HG02678 (cell line): ENCODE results near the gene APBB3.
A peak's percentile ranks its signal among the peaks of the same experiment; 100 is the strongest.

Source experiments
- ATAC-seq: cut with Tn5 transposase; IDR thresholded peaks from one replicate; pipeline ENCODE4 v1.9.1; 2021; ENCODE audit warnings: mild to moderate bottlenecking, moderate library complexity; ENCODE audit not compliant: unreplicated experiment

The APBB3 gene

GRCh38 chr5:140555747-140556312 is 8.6 kb downstream of the APBB3 start:
- no peak for ATAC-seq

DNA sequence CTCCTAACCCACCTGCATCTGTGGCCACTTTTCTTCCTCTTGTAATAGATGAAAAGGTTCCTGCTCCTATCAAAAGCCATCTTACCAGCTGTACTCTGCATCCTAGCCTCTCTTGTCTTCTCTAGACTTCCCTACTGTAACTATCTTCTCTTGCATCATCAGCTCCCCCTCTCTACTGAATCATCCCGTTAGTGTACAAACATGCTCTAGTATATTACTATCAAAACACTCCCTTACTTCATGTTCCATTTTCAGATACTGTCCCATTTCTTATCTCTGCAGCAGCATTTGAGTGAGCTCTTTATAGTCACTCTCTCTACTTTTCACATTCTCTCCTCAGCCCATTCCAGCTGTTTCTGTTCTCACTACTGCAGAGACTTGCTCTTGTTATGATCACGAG is 9.9 kb downstream of the APBB3 start:
- ATAC-seq: no peak

DNA sequence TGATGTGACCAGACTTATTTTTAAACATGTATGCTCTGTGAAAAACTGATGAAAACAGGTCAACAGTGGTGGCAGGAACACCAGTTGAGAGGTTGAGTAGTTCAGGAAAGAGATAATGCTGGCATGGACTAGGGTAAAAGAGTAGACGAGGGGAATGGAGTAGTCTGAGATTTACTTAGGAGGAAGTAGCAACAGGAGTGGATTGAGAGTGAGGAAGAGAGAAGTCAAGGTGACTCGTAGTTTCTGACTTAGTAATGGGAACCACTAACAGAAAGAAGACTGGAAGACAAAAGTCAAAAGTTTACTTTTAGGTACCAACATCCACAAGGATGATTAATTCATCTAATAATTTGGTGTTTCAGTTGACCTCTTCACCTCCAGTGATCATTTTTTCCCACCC is 10.7 kb downstream of the APBB3 start:
- no peak for ATAC-seq

- ATAC-seq: no peak
Observed at GRCh38 chr5:140551872-140552271, 12.5 kb downstream of the APBB3 start.

DNA sequence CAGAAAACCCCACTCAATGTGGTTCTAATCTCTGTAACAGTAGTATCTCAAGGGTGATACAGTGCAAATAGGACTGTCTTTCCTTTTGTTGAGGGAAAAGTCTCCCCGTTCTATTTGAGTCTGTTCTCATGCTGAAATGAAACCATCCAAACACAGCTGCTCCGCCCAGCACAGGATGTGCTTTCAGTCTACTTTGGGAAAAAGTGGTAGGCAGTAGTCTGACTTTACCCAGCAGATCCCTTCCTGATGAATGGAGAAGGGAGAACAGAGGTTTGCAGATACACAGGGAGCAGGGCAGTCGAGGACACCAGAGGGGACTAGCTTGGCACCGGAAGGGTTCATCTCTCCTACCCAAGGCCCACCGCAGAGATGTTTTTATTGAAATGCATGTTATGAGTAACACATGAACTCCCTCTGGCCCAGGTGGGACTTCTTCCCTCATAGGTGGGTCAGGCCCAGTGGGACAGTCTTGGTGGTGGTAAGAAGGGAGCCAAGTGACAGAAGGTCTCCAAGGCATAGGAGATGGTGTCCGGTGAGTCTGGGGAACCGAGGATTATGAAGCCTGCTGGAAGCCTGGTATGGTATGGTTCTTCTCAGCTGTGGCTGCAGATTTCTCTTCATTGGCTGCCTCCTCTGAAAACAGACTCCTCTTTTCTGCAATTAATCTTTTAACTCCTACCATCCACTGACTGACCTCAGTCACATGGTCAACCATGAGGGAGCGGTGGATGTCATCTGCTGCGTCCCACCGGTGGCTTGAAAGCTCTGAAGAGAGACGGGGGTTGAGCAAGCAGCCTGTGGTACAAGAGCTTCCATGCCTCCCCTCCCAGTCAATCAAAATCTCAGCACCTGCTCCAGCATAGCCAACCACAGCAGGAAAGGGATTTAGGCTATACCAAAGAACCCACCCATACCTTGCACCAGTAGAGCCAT is 14.0 kb downstream of the APBB3 start:
- no peak for ATAC-seq

- ATAC-seq: no peak
Observed at GRCh38 chr5:140549237-140550144, 14.9 kb downstream of the APBB3 start.

- no peak for ATAC-seq
Observed at GRCh38 chr5:140548791-140549190, 15.6 kb downstream of the APBB3 start.

GRCh38 chr5:140548300-140548688 is 16.1 kb downstream of the APBB3 start:
- ATAC-seq: no peak

DNA sequence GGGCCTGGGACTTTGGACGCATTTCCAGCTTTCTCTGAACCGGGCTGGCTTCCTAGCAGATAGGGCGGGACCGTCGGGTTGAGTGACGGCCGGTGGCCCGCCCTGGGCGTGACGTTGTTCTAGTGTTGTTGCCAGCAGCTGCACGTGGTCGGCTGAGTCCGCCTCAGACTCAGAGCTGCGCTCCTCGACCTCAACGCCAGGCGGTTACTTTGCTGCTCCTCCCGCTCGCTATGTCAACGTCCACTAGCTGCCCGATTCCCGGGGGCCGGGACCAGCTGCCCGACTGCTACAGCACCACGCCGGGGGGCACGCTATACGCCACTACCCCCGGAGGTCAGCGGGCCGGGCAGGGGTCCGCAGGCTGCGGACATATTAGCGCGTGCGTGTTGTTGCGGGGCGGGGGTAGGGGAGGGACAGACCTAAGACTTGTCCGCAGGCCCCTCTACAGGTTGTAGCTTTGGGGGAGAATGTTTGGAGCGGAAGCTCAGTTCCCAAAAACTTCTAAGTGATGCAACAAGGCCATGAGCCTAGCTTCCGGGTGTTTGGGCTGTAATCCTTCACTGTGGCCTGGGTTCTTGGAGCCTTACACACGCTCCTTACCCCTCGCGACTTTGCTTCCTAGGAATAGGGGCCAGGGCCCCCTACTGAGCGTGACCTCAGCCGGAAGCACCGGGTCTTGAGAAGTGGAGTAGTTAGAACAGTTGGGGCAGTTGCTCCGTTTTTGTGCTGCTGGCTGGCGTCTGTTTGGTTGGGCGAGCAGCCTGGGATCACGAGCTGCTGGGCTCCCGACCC is 16.7 kb downstream of the APBB3 start, which contains the start of gene EIF4EBP3:
Gene EIF4EBP3 (plus strand): TSS at position 155 of the 792 bp plus-strand sequence. CDS start 76 bp downstream, at position 231.
- peak; percentile 99 for ATAC-seq

GRCh38 chr5:140546851-140547507 is 17.4 kb downstream of the APBB3 start:
- no peak for ATAC-seq

GRCh38 chr5:140545606-140546005 is 18.8 kb downstream of the APBB3 start:
- ATAC-seq: no peak

DNA sequence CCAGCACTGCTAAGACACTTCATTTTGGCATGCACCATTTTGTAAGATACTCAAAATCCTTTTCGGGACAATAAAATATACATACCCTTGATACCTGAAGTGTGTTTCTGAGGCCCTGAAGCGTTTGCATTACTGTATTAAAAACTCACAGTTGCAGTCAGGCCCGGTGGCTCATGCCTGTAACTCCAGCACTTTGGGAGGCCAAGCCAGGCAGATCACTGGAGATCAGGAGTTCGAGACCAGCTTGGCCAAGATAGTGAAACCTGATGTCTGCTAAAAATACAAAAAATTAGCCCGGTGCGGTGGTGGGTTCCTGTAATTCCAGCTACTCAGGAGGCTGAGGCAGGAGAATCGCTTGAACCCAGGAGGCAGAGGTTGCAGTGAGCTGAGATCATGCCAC is 19.4 kb downstream of the APBB3 start:
- ATAC-seq: no peak

DNA sequence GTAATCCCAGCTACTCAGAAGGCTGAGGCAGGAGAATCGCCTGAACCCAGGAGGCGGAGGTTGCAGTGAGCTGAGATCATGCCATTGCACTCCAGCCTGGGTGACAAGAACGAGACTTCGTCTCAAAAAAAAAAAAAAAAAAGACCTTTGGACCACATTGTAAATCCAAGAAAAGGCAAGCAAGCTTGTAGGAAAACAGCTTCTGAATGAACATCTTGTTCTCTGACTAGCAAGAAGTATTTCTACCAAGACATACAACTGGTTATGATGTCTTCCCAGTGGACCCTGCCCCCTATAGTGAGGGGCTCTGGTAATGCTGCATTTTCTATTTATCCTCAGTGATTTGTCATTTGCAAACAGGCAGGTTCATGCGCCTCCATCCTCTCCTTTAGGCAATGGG is 21.4 kb downstream of the APBB3 start:
- no peak for ATAC-seq

GRCh38 chr5:140540227-140540626 is 24.2 kb downstream of the APBB3 start:
- no peak for ATAC-seq

GRCh38 chr5:140524003-140524402 is 40.4 kb downstream of the APBB3 start:
- ATAC-seq: no peak

DNA sequence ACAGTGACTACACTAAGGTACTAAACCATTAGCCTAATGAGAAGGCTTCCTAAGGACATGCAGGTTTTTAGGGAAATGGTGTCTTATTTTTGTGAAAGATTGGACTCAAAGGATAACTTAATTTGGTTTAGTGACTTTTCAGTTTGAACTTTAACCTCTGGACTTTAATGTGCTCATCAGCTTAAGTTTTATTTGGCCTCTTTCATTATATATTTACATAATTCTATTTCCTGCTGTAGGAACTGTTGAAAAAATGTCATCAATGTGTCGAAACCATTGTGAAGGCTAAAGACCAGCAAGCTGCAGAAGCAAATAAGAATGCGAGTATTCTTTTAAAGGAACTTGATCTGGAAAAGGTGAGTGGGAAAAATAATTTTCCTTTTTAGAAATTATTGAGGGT is 51.3 kb downstream of the APBB3 start:
- no peak for ATAC-seq

DNA sequence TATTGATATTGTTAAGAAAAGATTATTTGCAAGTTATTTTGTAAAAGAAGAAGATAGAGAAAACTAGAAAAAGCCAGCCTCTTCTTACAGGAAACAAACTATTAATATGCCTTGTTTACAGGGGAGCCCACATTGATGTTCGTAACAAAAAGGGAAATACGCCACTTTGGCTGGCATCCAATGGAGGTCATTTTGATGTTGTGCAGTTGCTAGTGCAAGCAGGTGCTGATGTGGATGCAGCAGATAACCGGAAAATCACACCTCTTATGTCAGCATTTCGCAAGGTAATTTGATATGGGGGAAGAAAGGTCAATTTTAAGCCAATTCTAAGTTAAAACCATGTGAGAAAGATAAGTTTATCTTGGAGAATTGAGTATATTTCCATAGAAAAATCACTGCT is 54.5 kb downstream of the APBB3 start:
- no peak for ATAC-seq
